Measurements from ENCODE around the gene PKD1. TPM values are rescaled to one million over a fixed set of nuclear protein-coding genes. Genes with fewer than 3 reads are reported as not detected.

Gene PKD1
- total and polyA plus RNA-seq, 2 of the 13 experiments (the other 11 are each of a cell fraction or from before 2014, with no cell fraction given): 22.1 to 23.0 TPM

GRCh38 chr16:2167068-2167638 is 31.5 kb upstream of the PKD1 start:
- H3K27me3 ChIP-seq (ENCODE audit: control insufficient read depth in 1 of 2, insufficient read depth in 2 of 2, low read length in 2 of 2): no peaks in the 10 kb centered on the region
- H3K27ac ChIP-seq (ENCODE audit: extremely low read length, insufficient read depth, low read length): no peak overlapping the region
- ATAC-seq (no peak), DNase-seq (ENCODE audit: low spot score) (no peak), FAIRE-seq (no peak)
- H4K20me1 ChIP-seq (ENCODE audit: insufficient read depth, low read length): peaks cover 3% of the 10 kb centered on the region; the same call in 1 of the 2 replicates
- H3K4me1 ChIP-seq (ENCODE audit: insufficient read depth, low read length): peaks cover 37% of the 10 kb centered on the region
- no peaks in the 10 kb centered on the region for H3K9me3 ChIP-seq (ENCODE audit: low read length)
- ChIA-PET CTCF (ENCODE audit: low intra/inter-chr PET ratio, low total read pairs) (no interaction called here), POLR2A (interaction anchor here (2.2 to 2.9 kb wide), 2 partner anchors 10 to 12 kb away, joined by 8 to 12 read pairs; partner anchors contain the start of gene TRAF7)
- H3K9ac ChIP-seq (ENCODE audit: insufficient read depth, low read depth, low read length): no peak overlapping the region
- H3K79me2 ChIP-seq (ENCODE audit: insufficient read depth, low read length): peaks cover 14% of the 10 kb centered on the region
- in situ Hi-C loops (cut with HindIII; ENCODE audit: extremely low pct_ligation_motif_present, low pct_unique_long_range_greater_than_20kb): no loop called here
- intact Hi-C loops (cut with micrococcal nuclease; ENCODE audit: unreplicated experiment): no loop called here
- peaks cover 16 to 31% of the 10 kb centered on the region in 2 experiments; a peak in 3 of 5 replicates for H3K36me3 ChIP-seq (replicated peaks in 1 of 2; ENCODE audit: control insufficient read depth in 1 of 2, insufficient read depth in 2 of 2, low read length in 2 of 2)
- no peak overlapping the region for H2AFZ ChIP-seq (ENCODE audit: low read length)
- no peak for TF ChIP-seq ZNF768 (CRISPR knock-in tag; IDR thresholded peaks at IDR 0.05)
- peak; percentile 45; the same call in 1 of the 2 replicates for TF ChIP-seq RBFOX2 (IDR thresholded peaks at IDR 0.05; ENCODE audit: low read depth, low read length)
- 95% methylated on average over 11 of the region's 18 CpGs for WGBS (ENCODE audit: low lambda C conversion rate)
- no TSS peak for BruUV-seq (replicated peaks)
- H3K4me3 ChIP-seq (replicated peaks in 1 of 3; ENCODE audit: insufficient read depth in 1 of 3, low read depth in 2 of 3, low read length in 3 of 3): no peak overlapping the region
- no peak overlapping the region for H3K4me2 ChIP-seq (ENCODE audit: low read depth, low read length)

GRCh38 chr16:2166263-2167067 is 30.8 kb upstream of the PKD1 start:
- no peak for ATAC-seq
- no peak overlapping the region for H3K9ac ChIP-seq (ENCODE audit: insufficient read depth, low read depth, low read length)

More at GRCh38 chr16:2166263-2167067, 30.8 kb upstream of the PKD1 start:
- H3K36me3 ChIP-seq (replicated peaks in 1 of 2; ENCODE audit: control insufficient read depth in 1 of 2, insufficient read depth in 2 of 2, low read length in 2 of 2): peaks cover 13 to 31% of the 10 kb centered on the region in 2 experiments; a peak in 3 of 5 replicates
- no peak for TF ChIP-seq KIAA2018 (CRISPR knock-in tag; IDR thresholded peaks at IDR 0.05; ENCODE audit: borderline replicate concordance)
- peak; percentile 24; the same call in 1 of the 2 replicates for TF ChIP-seq CEBPB (IDR thresholded peaks at IDR 0.05; ENCODE audit: borderline replicate concordance, low read depth, low read length)
- peak; percentile 10; the same call in 1 of the 2 replicates for TF ChIP-seq HOXA3 (CRISPR knock-in tag; IDR thresholded peaks at IDR 0.05)
- TF ChIP-seq TEAD3 (CRISPR knock-in tag; optimal IDR thresholded peaks at IDR 0.05; ENCODE audit: borderline replicate concordance): peak; percentile 50
- TF ChIP-seq CEBPG (CRISPR knock-in tag; IDR thresholded peaks at IDR 0.05): peak; percentile 51; the same call in 1 of the 2 replicates
- no peak for TF ChIP-seq ZNF274 (CRISPR knock-in tag; IDR thresholded peaks at IDR 0.05)
- no peak overlapping the region for H2AFZ ChIP-seq (ENCODE audit: low read length)
- peaks cover 10% of the 10 kb centered on the region; the same call in 1 of the 2 replicates for H4K20me1 ChIP-seq (ENCODE audit: insufficient read depth, low read length)
- no peaks in the 10 kb centered on the region for H3K9me3 ChIP-seq (ENCODE audit: low read length)
- in situ Hi-C loops (cut with HindIII; ENCODE audit: extremely low pct_ligation_motif_present, low pct_unique_long_range_greater_than_20kb) (no loop called here), intact Hi-C loops (cut with micrococcal nuclease; ENCODE audit: unreplicated experiment) (no loop called here)
- no peak overlapping the region for H3K4me3 ChIP-seq (replicated peaks in 1 of 3; ENCODE audit: insufficient read depth in 1 of 3, low read depth in 2 of 3, low read length in 3 of 3)
- no peak overlapping the region for H3K4me2 ChIP-seq (ENCODE audit: low read depth, low read length)
- CTCF ChIA-PET (ENCODE audit: low intra/inter-chr PET ratio, low total read pairs): no interaction called here
- no peaks in the 10 kb centered on the region for H3K27me3 ChIP-seq (ENCODE audit: control insufficient read depth in 1 of 2, insufficient read depth in 2 of 2, low read length in 2 of 2)
- BruUV-seq (replicated peaks): no TSS peak
- DNase-seq (ENCODE audit: low spot score) (no peak), FAIRE-seq (no peak)
- POLR2A ChIA-PET: interaction anchor here (2.2 to 2.9 kb wide), 2 partner anchors 9 to 11 kb away, joined by 8 to 12 read pairs; partner anchors contain the start of gene TRAF7
- peaks cover 20% of the 10 kb centered on the region for H3K79me2 ChIP-seq (ENCODE audit: insufficient read depth, low read length)
- H3K27ac ChIP-seq (ENCODE audit: extremely low read length, insufficient read depth, low read length): no peak overlapping the region
- H3K4me1 ChIP-seq (ENCODE audit: insufficient read depth, low read length): peaks cover 43% of the 10 kb centered on the region
- WGBS (ENCODE audit: low lambda C conversion rate): 90% methylated on average over 16 of the region's 17 CpGs
